ENCODE data around the gene TRIM13.

TRIM13 gene

GRCh38 chr13:49995625-49996101 lies 1.2 kb upstream of the TRIM13 start:
- H3K4me3 ChIP-seq, result peak overlapping the region; percentile 57 to 95 (median 86)
- peak overlapping the region; percentile 82 to 100 (median 96) for H3K27ac ChIP-seq

- Histone ChIP-seq H3K4me3 (peak overlapping the region; percentile 57 to 95 (median 86)), H3K27ac (peak overlapping the region; percentile 82 to 100 (median 96))
These were observed 504 bp upstream of the TRIM13 start for GRCh38 chr13:49996161-49996915.

DNA sequence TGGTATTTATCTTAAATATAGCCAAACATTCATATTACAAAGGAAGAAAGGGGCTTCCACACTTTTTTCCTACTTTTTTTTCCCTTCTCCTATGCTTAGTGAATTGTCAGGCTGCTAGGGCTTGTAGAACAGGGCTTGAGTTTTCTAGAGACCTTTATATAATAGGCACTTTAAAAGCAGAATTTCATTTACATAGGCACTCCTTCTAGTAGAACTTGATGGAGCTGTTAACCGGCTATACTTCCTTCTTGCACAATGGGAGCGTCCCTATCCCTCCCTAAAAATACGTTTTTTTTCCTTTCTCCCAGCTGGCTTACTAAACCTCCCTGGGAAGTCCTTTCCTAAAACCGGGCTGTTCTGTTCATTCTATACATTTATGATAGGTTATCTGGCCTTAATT lies 1.1 kb downstream of the TRIM13 start:
- Histone ChIP-seq H3K4me3 (peak overlapping the region; percentile 73 to 95 (median 90)), H3K27ac (peak overlapping the region in 20 of 21 experiments; percentile 88 to 100 (median 98))

DNA sequence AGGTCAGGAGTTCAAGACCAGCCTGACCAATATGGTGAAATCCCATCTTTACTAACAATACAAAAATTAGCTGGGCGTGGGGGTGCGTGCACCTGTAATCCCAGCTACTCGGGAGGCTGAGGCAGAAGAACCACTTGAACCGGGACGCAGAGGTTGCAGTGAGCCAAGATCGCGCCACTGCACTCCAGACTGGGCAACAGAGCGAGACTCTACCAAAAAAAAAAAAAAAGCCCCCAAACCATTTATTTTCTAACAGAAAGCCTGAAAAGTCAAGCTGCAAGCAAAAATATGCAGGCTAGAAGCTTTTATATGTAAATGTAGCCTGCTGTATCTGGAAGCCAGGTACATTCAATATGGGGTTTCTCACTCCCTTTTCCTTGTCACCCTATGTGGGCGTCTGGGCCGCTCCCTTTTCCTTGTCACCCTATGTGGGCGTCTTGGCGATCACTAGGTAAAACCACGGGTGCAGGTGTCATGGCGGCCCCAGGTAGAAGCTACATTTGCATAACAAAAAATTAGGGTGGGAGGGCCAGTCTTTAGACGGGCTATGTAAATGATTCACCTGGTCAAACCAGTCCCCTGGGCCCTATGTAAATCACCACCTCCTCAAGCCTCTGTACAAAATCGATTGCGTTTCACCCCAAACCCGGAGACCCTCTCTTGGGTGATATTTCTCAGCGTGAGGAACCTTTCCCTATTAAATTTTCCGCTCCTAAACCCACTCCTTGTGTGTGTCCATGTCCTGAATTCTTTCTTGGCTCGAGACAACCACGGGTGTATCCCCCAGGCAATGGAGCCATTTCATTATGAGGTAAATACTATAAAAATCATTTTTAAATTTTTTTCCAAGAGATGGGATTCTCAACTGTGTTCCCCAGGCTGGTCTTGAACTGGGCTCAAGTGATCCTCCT lies 2.1 kb downstream of the TRIM13 start:
- peak overlapping the region in 15 of 21 experiments; percentile 1 to 100 (median 98) for H3K27ac ChIP-seq

DNA sequence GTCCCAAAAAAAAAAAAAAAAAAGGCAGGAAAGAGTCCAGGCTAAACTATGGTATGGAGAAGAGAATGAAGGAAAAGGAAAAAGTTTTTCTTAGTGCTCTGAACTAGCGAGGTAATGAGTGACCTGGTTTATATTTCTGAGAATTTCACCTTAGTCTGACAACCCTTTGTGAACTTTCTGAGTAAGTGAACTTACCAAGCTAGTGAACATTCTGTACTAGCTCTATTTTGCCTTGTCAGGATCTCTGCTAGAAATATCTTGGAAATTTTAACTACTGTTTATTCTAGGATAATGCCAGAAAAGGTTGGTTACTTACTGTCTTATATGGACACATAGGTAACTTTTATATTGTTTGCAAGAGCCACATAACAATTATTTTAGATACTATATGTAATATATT lies 4.4 kb downstream of the TRIM13 start:
- H3K27ac ChIP-seq, result no peak overlapping the region
- H3K4me3 ChIP-seq, result no peak overlapping the region

More for the DNA sequence above, 2.1 kb downstream of the TRIM13 start:
- peak overlapping the region in 3 of 7 experiments; percentile 8 to 90 (median 86) for H3K4me3 ChIP-seq

GRCh38 chr13:50006426-50007135 lies 9.7 kb downstream of the TRIM13 start:
- Histone ChIP-seq H3K27ac (no peak overlapping the region), H3K4me3 (no peak overlapping the region)

DNA sequence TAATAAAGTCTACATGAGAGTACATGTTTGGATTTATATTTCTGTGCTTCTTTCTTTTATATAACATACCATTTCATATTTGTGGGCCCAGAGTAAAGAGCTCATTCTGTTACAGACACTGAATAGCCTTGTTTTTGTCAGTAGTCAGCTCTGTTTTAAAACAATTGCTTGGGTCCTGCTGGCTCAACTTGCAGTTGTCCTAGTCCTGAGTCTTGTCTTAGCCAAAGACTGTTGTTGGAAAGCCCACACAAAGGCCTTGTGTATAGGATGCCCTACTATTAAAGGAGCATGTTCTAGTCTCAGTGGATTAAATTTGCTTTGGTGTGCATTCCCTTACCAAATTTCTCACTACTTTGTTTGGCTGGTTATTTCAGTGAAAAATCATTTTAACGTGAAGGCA lies 14.6 kb downstream of the TRIM13 start:
- H3K27ac ChIP-seq, result no peak overlapping the region
- no peak overlapping the region for H3K4me3 ChIP-seq

GRCh38 chr13:50012396-50013169 lies 15.7 kb downstream of the TRIM13 start:
- no peak overlapping the region for H3K27ac ChIP-seq

GRCh38 chr13:50014386-50014785 lies 17.5 kb downstream of the TRIM13 start:
- no peak overlapping the region for H3K27ac ChIP-seq
- no peak overlapping the region for H3K4me3 ChIP-seq

More at GRCh38 chr13:50012396-50013169, 15.7 kb downstream of the TRIM13 start:
- H3K4me3 ChIP-seq, result no peak overlapping the region

DNA sequence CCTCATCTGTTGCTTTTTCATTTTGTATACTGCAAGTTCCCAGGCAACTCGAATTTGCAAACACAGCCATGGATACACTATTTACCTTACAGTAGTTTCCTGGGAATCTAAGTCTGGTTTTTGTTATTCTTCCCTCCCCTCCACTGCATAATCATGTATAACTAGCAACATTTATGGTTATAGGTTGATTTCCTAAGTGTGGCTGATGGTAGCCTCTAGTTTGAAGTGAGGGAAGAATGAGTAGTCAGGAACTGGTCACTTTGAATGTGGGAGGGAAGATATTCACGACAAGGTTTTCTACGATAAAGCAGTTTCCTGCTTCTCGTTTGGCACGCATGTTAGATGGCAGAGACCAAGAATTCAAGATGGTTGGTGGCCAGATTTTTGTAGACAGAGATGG lies 18.4 kb downstream of the TRIM13 start, which contains the start of gene KCNRG:
KCNRG (plus strand) TSS at position 187 of the 400 bp plus-strand sequence; CDS start at position 237, 50 bp downstream.
- no peak within 1 kb of the TSS for H3K4me3 ChIP-seq
- H3K27ac ChIP-seq, result peak within 1 kb of the TSS in 3 of 21 experiments; percentile 5 to 25 (median 6)

DNA sequence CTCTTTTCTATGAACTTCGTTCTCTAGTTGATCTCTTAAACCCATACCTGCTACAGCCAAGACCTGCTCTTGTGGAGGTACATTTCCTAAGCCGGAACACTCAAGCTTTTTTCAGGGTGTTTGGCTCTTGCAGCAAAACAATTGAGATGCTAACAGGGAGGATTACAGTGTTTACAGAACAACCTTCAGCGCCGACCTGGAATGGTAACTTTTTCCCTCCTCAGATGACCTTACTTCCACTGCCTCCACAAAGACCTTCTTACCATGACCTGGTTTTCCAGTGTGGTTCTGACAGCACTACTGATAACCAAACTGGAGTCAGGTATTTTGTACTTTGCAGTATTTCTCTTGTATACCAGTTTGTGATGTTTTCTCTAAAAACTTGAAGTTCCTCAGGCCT lies 18.9 kb downstream of the TRIM13 start:
- H3K4me3 ChIP-seq, result no peak overlapping the region
- H3K27ac ChIP-seq, result peak overlapping the region in 2 of 21 experiments; percentile 5 to 14

GRCh38 chr13:50016444-50016843 lies 19.6 kb downstream of the TRIM13 start:
- H3K4me3 ChIP-seq, result no peak overlapping the region
- H3K27ac ChIP-seq, result peak overlapping the region in 2 of 21 experiments; percentile 4 to 25

- Histone ChIP-seq H3K27ac (no peak overlapping the region), H3K4me3 (no peak overlapping the region)
These were observed 21.0 kb downstream of the TRIM13 start for GRCh38 chr13:50017819-50018218.

DNA sequence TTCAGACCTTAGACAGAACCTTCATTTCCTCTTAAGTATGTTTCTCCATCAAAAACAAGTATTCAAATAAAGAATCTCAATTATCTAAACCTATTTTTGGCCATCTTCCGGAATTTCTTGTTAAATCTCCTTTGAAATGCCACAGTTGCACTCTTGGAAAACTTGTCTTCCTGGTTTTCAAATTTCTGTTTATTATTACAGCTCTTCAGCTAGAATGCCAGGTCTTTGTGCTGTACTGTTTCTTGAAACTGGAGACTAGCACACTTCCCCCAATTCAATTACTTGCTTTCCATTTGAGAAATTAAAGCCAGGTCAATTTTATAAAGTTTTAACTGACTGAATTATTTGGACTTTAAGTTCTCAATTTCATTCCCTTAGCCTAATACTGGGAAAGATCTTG lies 28.6 kb downstream of the TRIM13 start:
- no peak overlapping the region for H3K27ac ChIP-seq
- no peak overlapping the region for H3K4me3 ChIP-seq

DNA sequence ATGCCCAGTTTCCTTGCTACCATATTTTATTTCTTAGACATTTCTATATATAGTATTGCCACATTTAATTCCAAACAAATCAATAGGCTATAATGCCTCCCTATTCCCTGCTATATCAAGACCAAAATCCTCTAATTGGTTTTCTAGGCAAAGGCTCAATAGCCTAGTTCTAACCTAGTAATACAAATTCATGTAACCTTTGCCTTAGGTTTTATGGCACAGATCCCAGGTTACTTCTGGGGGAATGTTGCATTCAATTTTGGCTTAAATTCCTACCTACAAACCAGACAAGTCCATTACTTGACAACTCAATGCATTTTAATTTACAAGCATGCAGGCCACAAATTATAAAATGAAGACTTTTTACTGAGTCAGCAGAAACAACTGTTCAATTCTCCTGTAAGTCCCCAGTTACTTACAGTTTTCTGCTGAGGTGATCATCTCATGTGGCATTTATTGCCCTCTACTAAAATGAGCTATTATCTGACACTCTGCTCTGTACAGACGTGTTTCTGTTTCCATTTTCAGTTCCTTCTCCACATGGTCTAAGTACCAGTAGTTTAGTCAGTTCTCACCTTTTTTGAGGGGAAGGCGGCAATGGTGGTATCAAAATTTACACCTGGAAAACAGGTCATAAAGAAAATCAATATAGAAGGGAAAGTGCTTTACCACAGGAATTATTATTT lies 30.1 kb downstream of the TRIM13 start:
- Histone ChIP-seq H3K4me3 (no peak overlapping the region), H3K27ac (no peak overlapping the region)

GRCh38 chr13:50030315-50030714 lies 33.5 kb downstream of the TRIM13 start:
- Histone ChIP-seq H3K27ac (no peak overlapping the region), H3K4me3 (no peak overlapping the region)

- Histone ChIP-seq H3K27ac (no peak overlapping the region), H3K4me3 (no peak overlapping the region)
These were observed 36.9 kb downstream of the TRIM13 start for GRCh38 chr13:50033725-50034124.

DNA sequence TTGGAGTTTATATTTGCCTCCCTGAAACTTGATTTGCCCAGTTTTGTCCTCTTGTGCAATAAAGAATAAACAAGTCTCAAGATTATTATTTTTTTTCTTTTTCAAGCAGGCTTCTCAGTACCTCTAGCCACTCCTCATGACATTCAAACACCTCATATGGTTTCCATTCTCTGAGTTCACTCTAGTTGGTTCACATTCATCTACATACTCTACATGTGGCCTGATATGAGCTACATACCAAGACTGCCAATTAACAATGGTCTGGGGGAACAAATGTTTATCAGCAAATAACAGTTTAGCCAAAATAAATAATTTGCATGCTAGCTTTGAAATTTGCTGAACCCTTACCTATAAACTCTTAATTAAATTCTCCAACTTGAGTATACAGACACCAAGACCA lies 40.9 kb downstream of the TRIM13 start:
- H3K27ac ChIP-seq, result no peak overlapping the region
- H3K4me3 ChIP-seq, result no peak overlapping the region

Data from skin epidermis (tissue), 12 donors.